ENCODE results near the gene CNTN5. TPM values are rescaled to one million over a fixed set of nuclear protein-coding genes. Genes with fewer than 3 reads are reported as not detected.

The CNTN5 gene
- total RNA-seq, 2 donors from 2014 or later: not detected

DNA sequence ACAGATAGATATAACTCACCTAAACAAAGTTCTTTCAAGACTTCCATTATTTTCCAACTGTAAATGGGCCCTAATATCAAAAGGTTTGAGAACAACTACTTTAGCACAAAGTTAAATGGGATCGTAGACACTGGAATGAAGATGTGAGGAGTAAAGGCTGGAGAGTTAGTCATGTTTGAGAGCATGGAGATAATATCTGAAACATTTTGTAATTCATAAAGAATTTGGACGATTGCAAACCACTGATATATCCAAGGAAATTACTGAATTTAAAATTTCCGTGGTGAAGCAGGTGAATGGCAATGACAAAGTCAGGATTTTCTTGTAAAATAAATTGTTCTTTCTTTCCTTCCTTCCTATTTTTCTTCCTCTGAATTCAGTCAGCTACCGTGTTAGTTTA lies 564.9 kb downstream of the CNTN5 start:
- intact Hi-C loops (cut with DNase I): no loop called here
- H3K27me3 ChIP-seq: no peaks in the 10 kb centered on the region
- no peak overlapping the region for H3K27ac ChIP-seq
- DNase-seq: no peak
- H3K9me3 ChIP-seq: no peaks in the 10 kb centered on the region
- H3K36me3 ChIP-seq: no peaks in the 10 kb centered on the region
- no peak overlapping the region for H3K4me3 ChIP-seq
- H3K9ac ChIP-seq (ENCODE audit: low read depth in 2 of 2, low read length in 2 of 2): no peak overlapping the region
- TF ChIP-seq CTCF (IDR thresholded peaks at IDR 0.05): no peak
- H3K4me1 ChIP-seq: no peaks in the 10 kb centered on the region

DNA sequence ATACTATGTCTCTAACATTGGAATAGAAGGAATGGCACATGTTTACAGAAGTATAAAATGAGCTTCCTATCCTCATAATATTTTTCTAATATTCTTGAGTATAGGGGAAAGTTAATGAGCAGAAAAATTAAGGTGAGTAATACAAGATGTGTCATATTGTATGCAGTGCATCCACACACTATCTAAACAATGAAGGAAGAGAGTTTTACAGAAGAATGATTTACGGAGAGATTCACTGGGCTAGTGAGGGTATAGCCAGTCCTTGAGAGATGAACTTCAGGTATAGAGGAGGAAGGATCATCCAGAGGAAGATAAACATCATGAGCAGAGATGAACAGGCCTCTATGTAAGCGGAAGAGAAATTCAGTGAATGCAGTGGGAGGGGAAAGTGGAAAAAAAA lies 569.0 kb downstream of the CNTN5 start:
- Histone ChIP-seq H3K4me1 (no peaks in the 10 kb centered on the region), H3K27ac (no peak overlapping the region), H3K9me3 (no peaks in the 10 kb centered on the region), H3K9ac (ENCODE audit: low read depth in 2 of 2, low read length in 2 of 2) (no peak overlapping the region), H3K27me3 (no peaks in the 10 kb centered on the region), H3K4me3 (no peak overlapping the region), H3K36me3 (no peaks in the 10 kb centered on the region)
- TF ChIP-seq CTCF (IDR thresholded peaks at IDR 0.05): no peak
- intact Hi-C loops (cut with DNase I): no loop called here
- no peak for DNase-seq

DNA sequence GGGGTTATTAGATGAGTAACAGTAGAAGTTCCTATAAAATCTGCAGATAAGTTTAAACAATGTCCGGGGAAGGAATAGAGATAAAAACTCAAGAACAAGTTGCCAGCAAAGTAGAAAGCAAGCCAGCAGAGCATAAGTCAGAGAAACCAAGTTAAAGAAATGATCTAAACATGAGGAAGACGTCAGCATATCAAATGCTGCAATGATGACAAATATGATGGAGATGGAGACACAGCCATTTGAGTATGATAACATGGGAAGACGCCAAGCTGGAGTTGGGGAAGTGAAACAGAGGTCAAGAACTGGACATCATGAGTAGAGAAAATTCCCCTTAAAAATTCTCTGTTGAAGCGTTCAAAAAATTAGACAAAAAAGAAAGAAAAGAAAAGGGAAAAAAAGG lies 571.5 kb downstream of the CNTN5 start:
- Histone ChIP-seq H3K9ac (ENCODE audit: low read depth in 2 of 2, low read length in 2 of 2) (no peak overlapping the region), H3K4me3 (no peak overlapping the region), H3K4me1 (no peaks in the 10 kb centered on the region), H3K27me3 (no peaks in the 10 kb centered on the region), H3K27ac (no peak overlapping the region), H3K9me3 (no peaks in the 10 kb centered on the region), H3K36me3 (no peaks in the 10 kb centered on the region)
- intact Hi-C loops (cut with DNase I): no loop called here
- DNase-seq: no peak
- TF ChIP-seq CTCF (IDR thresholded peaks at IDR 0.05): no peak

- Histone ChIP-seq H3K4me1 (no peaks in the 10 kb centered on the region), H3K27me3 (no peaks in the 10 kb centered on the region), H3K27ac (no peak overlapping the region), H3K36me3 (no peaks in the 10 kb centered on the region), H3K9ac (ENCODE audit: low read depth in 2 of 2, low read length in 2 of 2) (no peak overlapping the region), H3K9me3 (no peaks in the 10 kb centered on the region), H3K4me3 (no peak overlapping the region)
- intact Hi-C loops (cut with DNase I): no loop called here
- no peak for TF ChIP-seq CTCF (IDR thresholded peaks at IDR 0.05)
- no peak for DNase-seq
Observed at GRCh38 chr11:99593197-99593596, 572.4 kb downstream of the CNTN5 start.

DNA sequence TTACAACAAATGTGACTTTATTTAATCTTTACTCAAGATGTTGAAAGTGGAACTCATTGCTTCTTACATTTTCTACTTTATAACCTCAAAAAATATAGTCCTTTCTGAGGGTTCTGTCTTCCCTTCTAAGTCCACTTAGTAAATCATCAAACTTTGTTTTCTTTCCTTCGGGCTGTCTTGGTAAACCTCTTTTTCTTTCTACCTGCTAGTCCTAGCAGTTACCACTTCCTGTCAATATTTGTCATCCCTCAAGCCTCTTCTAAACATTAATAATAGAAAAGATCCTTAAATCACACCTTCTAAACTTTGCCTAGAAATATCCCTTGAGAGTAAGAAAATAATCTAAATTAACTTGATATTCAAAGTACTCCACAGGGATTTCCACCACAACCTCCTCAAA lies 580.4 kb downstream of the CNTN5 start:
- Histone ChIP-seq H3K27ac (no peak overlapping the region), H3K27me3 (no peaks in the 10 kb centered on the region), H3K36me3 (no peaks in the 10 kb centered on the region), H3K9ac (ENCODE audit: low read depth in 2 of 2, low read length in 2 of 2) (no peak overlapping the region), H3K4me1 (no peaks in the 10 kb centered on the region), H3K9me3 (no peaks in the 10 kb centered on the region), H3K4me3 (no peak overlapping the region)
- intact Hi-C loops (cut with DNase I): no loop called here
- no peak for DNase-seq
- no peak for TF ChIP-seq CTCF (IDR thresholded peaks at IDR 0.05)

- H3K4me1 ChIP-seq: no peaks in the 10 kb centered on the region
- H3K36me3 ChIP-seq: no peaks in the 10 kb centered on the region
Observed at GRCh38 chr11:99614352-99614751, 593.6 kb downstream of the CNTN5 start.

More at GRCh38 chr11:99614352-99614751, 593.6 kb downstream of the CNTN5 start:
- TF ChIP-seq CTCF (IDR thresholded peaks at IDR 0.05): no peak
- Histone ChIP-seq H3K9me3 (no peaks in the 10 kb centered on the region), H3K9ac (ENCODE audit: low read depth in 2 of 2, low read length in 2 of 2) (no peak overlapping the region), H3K27me3 (no peaks in the 10 kb centered on the region), H3K4me3 (no peak overlapping the region), H3K27ac (no peak overlapping the region)
- DNase-seq: no peak
- intact Hi-C loops (cut with DNase I): no loop called here
